ENCODE results near the gene AMIGO2. TPM values are rescaled to one million over a fixed set of nuclear protein-coding genes. Genes with fewer than 3 reads are reported as not detected.
A peak's percentile ranks its signal among the peaks of the same experiment; 100 is the strongest.

Gene AMIGO2
- total RNA-seq, 4 donors from 2014 or later, result 5.8 to 17.8 (median 13.4) TPM

- TF ChIP-seq CTCF (IDR thresholded peaks at IDR 0.05), result no peak
- DNase-seq (ENCODE audit: low spot score) (no peak), ATAC-seq (ENCODE audit: low FRiP score) (no peak)
Observed at GRCh38 chr12:47035484-47035883, 44.3 kb downstream of the AMIGO2 start.

GRCh38 chr12:47034661-47035060 lies 45.1 kb downstream of the AMIGO2 start:
- DNase-seq (ENCODE audit: low spot score) (no peak), ATAC-seq (ENCODE audit: low FRiP score) (no peak)
- TF ChIP-seq CTCF (IDR thresholded peaks at IDR 0.05), result no peak

- TF ChIP-seq CTCF (IDR thresholded peaks at IDR 0.05), result no peak
- ATAC-seq (ENCODE audit: low FRiP score) (no peak), DNase-seq (ENCODE audit: low spot score) (no peak)
Observed at GRCh38 chr12:47033789-47034555, 45.8 kb downstream of the AMIGO2 start.

GRCh38 chr12:47033081-47033480 lies 46.7 kb downstream of the AMIGO2 start:
- peak; percentile 68 for ATAC-seq (ENCODE audit: low FRiP score)
- no peak for DNase-seq (ENCODE audit: low spot score)
- TF ChIP-seq CTCF (IDR thresholded peaks at IDR 0.05), result no peak

GRCh38 chr12:47032644-47033043 lies 47.1 kb downstream of the AMIGO2 start:
- ATAC-seq (ENCODE audit: low FRiP score) (peak; percentile 73), DNase-seq (ENCODE audit: low spot score) (no peak)
- TF ChIP-seq CTCF (IDR thresholded peaks at IDR 0.05), result no peak

- ATAC-seq (ENCODE audit: low FRiP score) (no peak), DNase-seq (ENCODE audit: low spot score) (no peak)
- TF ChIP-seq CTCF (IDR thresholded peaks at IDR 0.05), result no peak
Observed at GRCh38 chr12:47029903-47030302, 49.9 kb downstream of the AMIGO2 start.
